Measurements from ENCODE around the gene PLEKHG5.

Gene PLEKHG5

DNA sequence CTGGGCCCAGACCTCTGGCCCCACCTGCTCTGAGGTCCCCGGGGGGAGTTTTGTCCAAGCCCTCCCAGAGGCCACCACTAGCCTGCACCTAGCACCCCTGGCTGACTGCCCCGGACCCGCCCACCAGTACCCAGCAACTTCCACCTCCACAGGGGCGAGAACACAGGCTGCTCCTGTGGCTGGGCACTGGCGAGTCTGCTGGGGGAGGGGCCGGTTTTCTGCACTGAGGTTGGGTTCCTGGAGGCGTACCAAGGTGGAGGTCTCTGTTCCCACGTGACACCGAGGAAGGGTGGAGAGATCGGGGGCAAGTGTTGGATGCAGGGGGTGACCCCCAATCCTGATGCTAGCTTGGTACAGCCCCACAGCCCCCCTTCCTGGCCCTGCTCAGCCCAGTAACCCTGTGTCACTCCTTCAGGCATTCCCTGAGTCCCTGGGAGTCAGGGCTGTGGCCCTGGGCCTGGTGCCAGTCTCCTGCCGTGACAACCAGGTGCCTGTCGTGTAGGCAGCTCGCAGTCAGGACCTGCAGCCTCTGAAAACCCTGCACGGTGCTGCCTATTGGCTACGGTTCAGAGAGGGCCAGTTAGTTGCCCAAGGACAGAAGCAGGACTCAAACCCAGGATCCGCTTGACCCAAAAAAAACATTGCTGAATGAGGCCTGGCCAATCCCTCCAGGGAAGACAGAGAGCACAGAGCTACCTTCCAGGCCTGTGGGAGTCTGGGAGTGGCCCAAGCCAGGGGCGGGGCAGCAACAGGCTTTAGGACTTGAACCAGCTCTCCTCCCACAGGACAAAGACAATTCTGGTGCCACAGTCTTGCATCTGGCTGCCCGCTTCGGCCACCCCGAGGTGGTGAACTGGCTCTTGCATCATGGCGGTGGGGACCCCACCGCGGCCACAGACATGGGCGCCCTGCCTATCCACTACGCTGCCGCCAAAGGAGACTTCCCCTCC is 63.8 kb downstream of the PLEKHG5 start:
- peak overlapping the region; percentile 46; the same call in 1 of the 2 replicates for H3K27ac ChIP-seq
- TF ChIP-seq, protein P1, sequence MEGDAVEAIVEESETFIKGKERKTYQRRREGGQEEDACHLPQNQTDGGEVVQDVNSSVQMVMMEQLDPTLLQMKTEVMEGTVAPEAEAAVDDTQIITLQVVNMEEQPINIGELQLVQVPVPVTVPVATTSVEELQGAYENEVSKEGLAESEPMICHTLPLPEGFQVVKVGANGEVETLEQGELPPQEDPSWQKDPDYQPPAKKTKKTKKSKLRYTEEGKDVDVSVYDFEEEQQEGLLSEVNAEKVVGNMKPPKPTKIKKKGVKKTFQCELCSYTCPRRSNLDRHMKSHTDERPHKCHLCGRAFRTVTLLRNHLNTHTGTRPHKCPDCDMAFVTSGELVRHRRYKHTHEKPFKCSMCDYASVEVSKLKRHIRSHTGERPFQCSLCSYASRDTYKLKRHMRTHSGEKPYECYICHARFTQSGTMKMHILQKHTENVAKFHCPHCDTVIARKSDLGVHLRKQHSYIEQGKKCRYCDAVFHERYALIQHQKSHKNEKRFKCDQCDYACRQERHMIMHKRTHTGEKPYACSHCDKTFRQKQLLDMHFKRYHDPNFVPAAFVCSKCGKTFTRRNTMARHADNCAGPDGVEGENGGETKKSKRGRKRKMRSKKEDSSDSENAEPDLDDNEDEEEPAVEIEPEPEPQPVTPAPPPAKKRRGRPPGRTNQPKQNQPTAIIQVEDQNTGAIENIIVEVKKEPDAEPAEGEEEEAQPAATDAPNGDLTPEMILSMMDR (IDR thresholded peaks at IDR 0.05): no peak
- no peak for TF ChIP-seq ZFX (IDR thresholded peaks at IDR 0.05; ENCODE audit: borderline replicate concordance)

DNA sequence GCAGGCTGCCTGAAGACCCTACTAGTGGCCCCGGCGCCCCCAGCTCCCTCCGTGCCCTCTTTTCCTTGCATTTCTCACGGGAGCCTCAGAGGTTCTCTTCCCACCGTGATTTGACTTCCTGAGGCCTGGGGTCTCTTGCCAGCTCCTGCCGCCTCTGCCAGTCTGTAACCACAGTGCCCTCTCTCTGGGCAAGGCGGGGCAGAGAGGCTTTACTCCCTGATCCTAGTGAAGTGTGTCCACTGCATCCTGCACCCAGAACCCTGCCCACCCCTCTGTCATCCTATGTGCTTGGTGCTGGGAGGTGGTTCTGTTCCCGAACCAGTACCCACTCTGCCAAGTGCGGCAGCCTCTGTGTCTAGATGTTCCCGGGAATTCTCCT is 64.5 kb downstream of the PLEKHG5 start:
- no peak for TF ChIP-seq ZFX (IDR thresholded peaks at IDR 0.05; ENCODE audit: borderline replicate concordance)
- TF ChIP-seq, protein P1 (IDR thresholded peaks at IDR 0.05): no peak

DNA sequence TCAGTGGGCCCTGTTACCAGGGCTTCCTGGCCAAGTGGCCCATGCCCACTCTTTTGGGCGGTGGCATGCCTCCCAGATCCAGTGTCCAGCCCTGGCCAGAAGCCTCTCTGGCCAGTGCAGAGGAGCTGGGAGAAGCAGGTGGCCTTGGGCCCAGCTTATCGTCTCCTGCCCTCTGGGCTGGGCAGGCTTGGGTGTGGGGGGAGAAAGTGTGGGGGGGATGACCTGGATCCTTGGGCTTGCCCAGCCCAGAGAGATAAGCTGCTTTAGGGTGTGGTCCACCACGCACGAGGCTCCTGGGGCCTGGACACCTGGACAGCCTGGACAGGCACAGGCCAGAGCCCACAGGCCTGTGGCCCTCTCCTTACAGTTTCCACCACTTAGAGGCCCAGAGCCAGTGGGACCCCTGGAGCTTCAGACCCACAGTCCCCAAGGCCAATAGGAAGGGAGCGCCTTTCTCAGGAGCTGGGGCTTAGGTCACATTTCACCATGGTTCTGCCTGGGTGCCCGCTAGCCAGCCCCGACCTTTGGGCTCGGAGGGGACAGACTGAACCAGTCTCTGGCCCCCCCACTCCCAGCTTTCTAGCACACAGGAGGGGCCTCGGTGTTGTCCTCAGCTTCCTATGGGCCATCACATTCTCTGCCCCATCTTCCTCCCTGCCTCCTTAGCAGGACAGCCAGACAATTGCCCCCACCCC is 65.0 kb downstream of the PLEKHG5 start:
- H3K27ac ChIP-seq: no peak overlapping the region
- TF ChIP-seq, protein P1 (IDR thresholded peaks at IDR 0.05): no peak
- no peak for TF ChIP-seq ZFX (IDR thresholded peaks at IDR 0.05; ENCODE audit: borderline replicate concordance)

More for the DNA sequence above, 64.5 kb downstream of the PLEKHG5 start:
- no peak overlapping the region for H3K27ac ChIP-seq

DNA sequence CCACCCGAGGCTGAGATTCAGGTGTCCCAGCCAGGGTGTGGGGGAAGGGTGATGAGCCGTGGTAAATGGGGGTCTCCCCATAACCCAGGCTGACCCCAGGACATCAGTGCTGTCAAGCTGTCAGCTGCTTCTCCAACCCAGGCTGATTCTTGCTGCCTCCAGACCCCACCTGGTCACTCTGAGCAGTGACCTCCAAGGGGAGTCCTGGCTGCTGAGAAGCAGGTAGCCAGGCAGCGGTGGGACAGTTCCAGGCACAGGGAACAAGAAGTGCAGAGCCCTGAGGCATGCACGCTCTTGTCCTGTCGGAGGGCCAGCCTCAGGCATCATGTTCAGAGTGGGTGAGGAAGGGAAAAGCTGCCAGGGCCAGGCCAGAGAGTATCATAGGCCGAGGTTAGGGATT is 65.8 kb downstream of the PLEKHG5 start:
- TF ChIP-seq ZFX (IDR thresholded peaks at IDR 0.05; ENCODE audit: borderline replicate concordance): no peak
- TF ChIP-seq, protein P1 (IDR thresholded peaks at IDR 0.05): no peak
- H3K27ac ChIP-seq: no peak overlapping the region

DNA sequence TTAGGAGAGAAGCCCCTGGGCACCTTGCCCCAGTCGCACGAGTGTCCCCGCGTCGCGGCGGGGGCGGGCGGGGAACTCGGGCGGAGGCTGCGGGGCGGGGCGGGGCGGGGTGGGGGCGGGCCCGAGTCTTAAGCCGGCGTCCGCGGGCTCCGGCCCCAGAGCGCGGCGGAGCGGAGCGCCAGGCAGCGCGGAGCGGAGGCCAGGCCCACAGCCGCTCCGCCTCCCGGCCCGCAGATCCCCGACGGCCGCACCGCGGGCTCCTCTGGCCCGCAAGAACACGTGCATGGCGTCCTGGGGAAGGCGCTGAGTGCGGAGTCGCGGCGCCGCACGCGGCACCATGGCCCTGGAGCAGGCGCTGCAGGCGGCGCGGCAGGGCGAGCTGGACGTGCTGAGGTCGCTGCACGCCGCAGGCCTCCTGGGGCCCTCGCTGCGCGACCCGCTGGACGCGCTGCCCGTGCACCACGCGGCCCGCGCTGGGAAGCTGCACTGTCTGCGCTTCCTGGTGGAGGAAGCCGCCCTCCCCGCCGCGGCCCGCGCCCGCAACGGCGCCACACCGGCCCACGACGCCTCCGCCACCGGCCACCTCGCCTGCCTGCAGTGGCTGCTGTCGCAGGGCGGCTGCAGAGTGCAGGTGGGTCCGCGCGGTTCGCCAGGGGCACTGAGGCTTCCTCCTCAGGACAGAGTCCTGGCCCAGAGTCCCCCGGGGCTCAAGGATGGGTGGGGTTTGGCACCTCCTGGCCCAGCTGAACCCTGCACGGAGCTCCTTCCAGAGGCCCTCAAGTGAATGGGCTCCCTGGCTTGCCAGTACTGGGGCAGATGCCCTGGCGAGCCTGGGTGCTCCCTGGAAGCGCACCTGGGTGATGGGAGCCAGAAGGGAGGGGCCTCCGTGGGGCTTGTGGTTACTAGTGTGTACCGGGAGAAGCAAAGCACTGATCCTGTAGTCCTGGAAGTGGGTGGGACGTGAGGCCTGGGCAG is 66.6 kb downstream of the PLEKHG5 start, which contains the start of gene ESPN:
ESPN (plus strand) TSS at position 158 of the 975 bp plus-strand sequence; CDS start at position 338, 180 bp downstream.
- H3K27ac ChIP-seq: no peak within 1 kb of the TSS
- TF ChIP-seq, protein P1 (IDR thresholded peaks at IDR 0.05): no peak
- TF ChIP-seq ZFX (IDR thresholded peaks at IDR 0.05; ENCODE audit: borderline replicate concordance): no peak

DNA sequence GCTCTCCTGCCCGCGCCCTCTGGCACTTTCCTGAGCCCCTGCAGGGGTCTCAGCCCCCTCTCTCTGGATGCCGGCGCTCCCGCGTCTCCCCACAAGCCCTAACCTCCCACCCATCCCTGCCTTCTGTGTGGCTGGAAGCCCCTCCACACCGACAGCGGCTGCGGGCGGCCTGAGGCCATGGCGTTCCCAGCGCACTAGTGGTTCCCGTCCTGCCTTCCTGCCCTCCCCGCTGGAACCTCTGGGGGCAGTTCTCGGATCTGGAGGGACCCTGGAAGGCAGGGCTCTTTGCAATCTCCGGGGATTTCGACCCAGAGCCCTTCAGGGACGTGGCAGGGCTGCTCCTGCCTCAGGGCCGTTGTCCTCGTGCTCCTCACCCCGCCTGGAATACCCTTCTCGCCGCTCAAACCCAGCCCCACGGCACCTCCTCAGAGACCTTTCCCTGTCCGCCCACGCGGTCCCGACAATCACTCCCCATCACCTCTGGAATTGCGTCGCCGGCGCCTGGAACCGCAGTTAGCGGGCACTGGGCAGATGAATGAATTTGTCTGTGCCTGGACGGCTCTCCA is 67.4 kb downstream of the PLEKHG5 start:
- H3K27ac ChIP-seq: no peak overlapping the region
- TF ChIP-seq, protein P1 (IDR thresholded peaks at IDR 0.05): no peak
- TF ChIP-seq ZFX (IDR thresholded peaks at IDR 0.05; ENCODE audit: borderline replicate concordance): no peak
